ENCODE measurements around the gene COL6A1. TPM values are rescaled to one million over a fixed set of nuclear protein-coding genes. Genes with fewer than 3 reads are reported as not detected.

The COL6A1 gene
- total RNA-seq, 6 experiments from 2014 or later = 350 to 415 (median 382) TPM

DNA sequence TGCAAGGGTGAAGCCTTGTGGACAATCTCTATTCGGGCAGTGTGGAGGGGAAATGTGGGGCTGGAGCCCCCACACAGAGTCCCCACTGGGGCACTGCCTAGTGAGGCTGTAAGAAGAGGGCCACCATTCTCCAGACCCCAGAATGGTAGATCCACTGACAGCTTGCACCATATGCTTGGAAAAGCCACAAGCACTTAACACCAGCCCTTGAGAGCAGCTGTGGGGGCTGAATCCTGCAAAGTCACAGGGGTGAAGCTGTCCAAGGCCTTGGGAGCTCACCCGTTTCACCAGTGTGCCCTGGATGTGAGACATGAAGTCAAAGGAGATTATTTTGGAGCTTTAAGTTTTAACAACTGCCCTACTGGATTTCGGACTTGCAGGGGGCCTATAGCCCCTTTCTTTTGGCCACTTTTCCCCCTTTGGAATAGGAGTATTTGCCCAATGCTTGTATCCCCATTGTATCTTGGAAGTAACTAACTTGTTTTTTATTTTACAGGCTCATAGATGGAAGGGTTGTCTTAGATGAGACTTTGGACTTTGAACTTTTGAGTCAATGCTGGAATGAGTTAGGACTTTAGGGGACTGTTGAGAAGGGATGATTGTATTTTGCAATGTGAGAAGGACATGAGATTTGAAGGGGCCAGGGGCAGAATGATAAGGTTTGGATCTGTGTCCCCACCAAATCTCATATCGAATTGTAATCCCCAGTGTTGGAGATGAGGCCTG is 16.3 kb upstream of the COL6A1 start:
- peaks cover 34% of the 10 kb centered on the region for H3K27me3 Mint-ChIP-seq (ENCODE audit: insufficient read depth)
- TF ChIP-seq, protein P1, sequence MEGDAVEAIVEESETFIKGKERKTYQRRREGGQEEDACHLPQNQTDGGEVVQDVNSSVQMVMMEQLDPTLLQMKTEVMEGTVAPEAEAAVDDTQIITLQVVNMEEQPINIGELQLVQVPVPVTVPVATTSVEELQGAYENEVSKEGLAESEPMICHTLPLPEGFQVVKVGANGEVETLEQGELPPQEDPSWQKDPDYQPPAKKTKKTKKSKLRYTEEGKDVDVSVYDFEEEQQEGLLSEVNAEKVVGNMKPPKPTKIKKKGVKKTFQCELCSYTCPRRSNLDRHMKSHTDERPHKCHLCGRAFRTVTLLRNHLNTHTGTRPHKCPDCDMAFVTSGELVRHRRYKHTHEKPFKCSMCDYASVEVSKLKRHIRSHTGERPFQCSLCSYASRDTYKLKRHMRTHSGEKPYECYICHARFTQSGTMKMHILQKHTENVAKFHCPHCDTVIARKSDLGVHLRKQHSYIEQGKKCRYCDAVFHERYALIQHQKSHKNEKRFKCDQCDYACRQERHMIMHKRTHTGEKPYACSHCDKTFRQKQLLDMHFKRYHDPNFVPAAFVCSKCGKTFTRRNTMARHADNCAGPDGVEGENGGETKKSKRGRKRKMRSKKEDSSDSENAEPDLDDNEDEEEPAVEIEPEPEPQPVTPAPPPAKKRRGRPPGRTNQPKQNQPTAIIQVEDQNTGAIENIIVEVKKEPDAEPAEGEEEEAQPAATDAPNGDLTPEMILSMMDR (IDR thresholded peaks at IDR 0.05) = no peak
- H3K4me3 Mint-ChIP-seq = no peak overlapping the region
- no peaks in the 10 kb centered on the region for H3K4me1 Mint-ChIP-seq (ENCODE audit: low read depth)
- H3K36me3 Mint-ChIP-seq (ENCODE audit: low read depth) = peaks cover 16% of the 10 kb centered on the region
- H3K9me3 Mint-ChIP-seq = peaks cover 34% of the 10 kb centered on the region
- H3K27ac Mint-ChIP-seq = no peak overlapping the region
- no peak for DNase-seq

- Mint-ChIP-seq H3K27me3 (ENCODE audit: insufficient read depth) (peaks cover 21% of the 10 kb centered on the region), H3K9me3 (peaks cover 17% of the 10 kb centered on the region), H3K27ac (no peak overlapping the region), H3K4me1 (ENCODE audit: low read depth) (peaks cover 12% of the 10 kb centered on the region), H3K36me3 (ENCODE audit: low read depth) (peaks cover 7% of the 10 kb centered on the region), H3K4me3 (no peak overlapping the region)
- DNase-seq = no peak
- TF ChIP-seq, protein P1 (IDR thresholded peaks at IDR 0.05) = no peak
These were observed 14.7 kb upstream of the COL6A1 start for GRCh38 chr21:45966791-45967394.

GRCh38 chr21:45969921-45970673 is 11.5 kb upstream of the COL6A1 start:
- Mint-ChIP-seq H3K36me3 (ENCODE audit: low read depth) (no peaks in the 10 kb centered on the region), H3K4me3 (no peak overlapping the region), H3K27ac (no peak overlapping the region)

GRCh38 chr21:45970674-45971615 is 10.6 kb upstream of the COL6A1 start:
- H3K27me3 Mint-ChIP-seq (ENCODE audit: insufficient read depth) = peaks cover 3% of the 10 kb centered on the region
- no peak overlapping the region for H3K4me3 Mint-ChIP-seq
- no peaks in the 10 kb centered on the region for H3K36me3 Mint-ChIP-seq (ENCODE audit: low read depth)
- no peaks in the 10 kb centered on the region for H3K9me3 Mint-ChIP-seq
- H3K27ac Mint-ChIP-seq = peak overlapping the region; percentile 69
- DNase-seq = no peak
- TF ChIP-seq, protein P1 (IDR thresholded peaks at IDR 0.05) = peak; percentile 95
- H3K4me1 Mint-ChIP-seq (ENCODE audit: low read depth) = peaks cover 32% of the 10 kb centered on the region

More at GRCh38 chr21:45969921-45970673, 11.5 kb upstream of the COL6A1 start:
- DNase-seq = no peak
- H3K4me1 Mint-ChIP-seq (ENCODE audit: low read depth) = peaks cover 32% of the 10 kb centered on the region
- no peaks in the 10 kb centered on the region for H3K9me3 Mint-ChIP-seq
- TF ChIP-seq, protein P1 (IDR thresholded peaks at IDR 0.05) = no peak
- H3K27me3 Mint-ChIP-seq (ENCODE audit: insufficient read depth) = peaks cover 5% of the 10 kb centered on the region

Data from HFFc6 (cell line).